Ramos (cell line): ENCODE data around the gene MRGPRD.
"Not testable (repeated sequence)": the region's sequence is repeated elsewhere in the genome, so short reads cannot be mapped to it uniquely, and the experiment has no call there.

ENCODE experiments used
- in situ Hi-C: fragments of 300-500 bp; cut with MboI; formaldehyde crosslinking; loops from one replicate; pipeline ENCODE4 v1.14.3; 2022; ENCODE audit warnings: low sequenced_read_pairs; ENCODE audit not compliant: unreplicated experiment

Gene MRGPRD

GRCh38 chr11:68974421-68975194, 6.2 kb downstream of the MRGPRD start:
- in situ Hi-C loops = loop anchor here (25.0 kb wide), 1 partner anchor 688 kb away; no protein-coding TSS in a partner anchor

GRCh38 chr11:68973706-68974105, 7.1 kb downstream of the MRGPRD start:
- in situ Hi-C loops = not testable (repeated sequence)

GRCh38 chr11:68973219-68973618, 7.6 kb downstream of the MRGPRD start:
- in situ Hi-C loops = no loop called here

- in situ Hi-C loops = no loop called here
Observed at GRCh38 chr11:68970921-68971636, 9.7 kb downstream of the MRGPRD start.

GRCh38 chr11:68969386-68969785, 11.4 kb downstream of the MRGPRD start:
- in situ Hi-C loops = no loop called here

GRCh38 chr11:68968306-68969250, 12.2 kb downstream of the MRGPRD start:
- in situ Hi-C loops = no loop called here

- in situ Hi-C loops = no loop called here
Observed at GRCh38 chr11:68966894-68967780, 13.6 kb downstream of the MRGPRD start.

- in situ Hi-C loops = no loop called here
Observed at GRCh38 chr11:68965901-68966853, 14.6 kb downstream of the MRGPRD start.

- in situ Hi-C loops = no loop called here
Observed at GRCh38 chr11:68963779-68964178, 17.0 kb downstream of the MRGPRD start.

GRCh38 chr11:68962527-68963250, 18.1 kb downstream of the MRGPRD start:
- in situ Hi-C loops = no loop called here

GRCh38 chr11:68961245-68961644, 19.5 kb downstream of the MRGPRD start:
- in situ Hi-C loops = no loop called here

GRCh38 chr11:68960294-68961071, 20.3 kb downstream of the MRGPRD start:
- in situ Hi-C loops = no loop called here

- in situ Hi-C loops = no loop called here
Observed at GRCh38 chr11:68959465-68960293, 21.1 kb downstream of the MRGPRD start.

- in situ Hi-C loops = no loop called here
Observed at GRCh38 chr11:68958211-68958610, 22.6 kb downstream of the MRGPRD start.

- in situ Hi-C loops = no loop called here
Observed at GRCh38 chr11:68956547-68957254, 24.1 kb downstream of the MRGPRD start.

GRCh38 chr11:68956142-68956541, 24.6 kb downstream of the MRGPRD start:
- in situ Hi-C loops = no loop called here
